ENCODE data around the gene CASTOR1.
"Not testable (repeated sequence)": the region's sequence is repeated elsewhere in the genome, so short reads cannot be mapped to it uniquely, and the experiment has no call there.

Gene CASTOR1

DNA sequence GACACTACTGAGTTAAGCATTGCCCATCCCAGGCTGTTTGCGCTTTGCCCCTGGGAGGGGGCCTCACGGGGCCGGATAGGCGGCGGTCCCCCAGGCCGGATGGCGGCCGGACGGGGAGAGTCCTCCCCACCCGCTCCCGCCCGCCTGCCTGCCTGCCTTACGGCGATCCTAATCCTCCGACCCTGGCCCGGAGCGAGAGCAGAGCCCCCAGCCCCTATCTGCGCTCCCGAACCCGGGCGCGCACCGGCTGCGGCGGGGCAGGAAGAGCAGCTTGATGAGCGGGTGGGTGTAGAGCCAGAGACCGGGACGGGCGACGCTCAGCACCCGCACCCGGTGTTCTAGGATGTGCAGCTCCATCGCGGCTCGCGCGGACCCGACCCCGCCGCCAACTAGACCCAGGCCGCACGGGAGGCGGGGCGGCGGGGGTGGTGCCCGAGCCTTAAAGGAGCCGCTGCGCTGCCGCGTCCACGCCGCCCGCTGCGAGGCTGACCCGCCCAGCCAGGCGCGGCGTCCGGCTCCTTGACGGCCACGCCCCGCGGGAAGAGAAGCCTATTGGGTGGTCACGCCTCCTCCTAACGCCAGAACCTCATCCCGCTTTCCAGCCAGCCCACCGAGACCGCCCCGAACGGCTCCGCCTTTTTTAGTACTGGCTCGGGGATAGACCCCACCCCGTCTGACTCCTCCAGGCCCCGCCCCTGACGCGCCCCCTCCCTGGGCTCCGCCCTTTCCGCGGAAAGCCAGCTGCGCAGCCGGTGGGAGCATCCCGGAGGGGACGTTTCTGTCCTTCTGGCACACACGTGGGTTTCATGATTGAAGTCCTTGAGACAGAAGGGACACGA is at the start of gene CASTOR1:
Gene CASTOR1, minus strand, starts transcription at position 365 of the 839 bp plus-strand sequence. Its CDS starts 8 bp downstream, at position 357.
- peak; percentile 98 for DNase-seq (ENCODE audit: low spot score)

DNA sequence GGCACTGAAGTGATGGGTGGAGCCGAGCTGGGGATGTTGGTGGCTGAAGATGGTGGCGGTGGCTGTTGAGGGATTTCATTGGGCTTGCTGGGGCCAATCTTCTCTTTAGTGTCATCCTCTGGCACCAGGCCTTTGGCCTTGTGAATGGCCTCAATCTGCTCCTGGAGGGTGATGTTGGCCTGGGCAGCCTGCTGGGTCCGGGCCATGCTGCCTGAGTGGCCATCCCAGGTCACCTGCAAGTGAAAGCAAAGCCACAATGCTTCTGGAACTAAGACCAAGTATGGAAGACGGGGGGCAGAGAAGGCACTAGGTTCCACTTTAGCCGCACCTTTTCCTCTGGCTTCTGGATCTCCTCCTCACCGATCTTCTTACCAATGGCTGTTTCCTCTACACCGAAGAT is 49.5 kb upstream of the CASTOR1 start:
- no peak for DNase-seq (ENCODE audit: low spot score)

DNA sequence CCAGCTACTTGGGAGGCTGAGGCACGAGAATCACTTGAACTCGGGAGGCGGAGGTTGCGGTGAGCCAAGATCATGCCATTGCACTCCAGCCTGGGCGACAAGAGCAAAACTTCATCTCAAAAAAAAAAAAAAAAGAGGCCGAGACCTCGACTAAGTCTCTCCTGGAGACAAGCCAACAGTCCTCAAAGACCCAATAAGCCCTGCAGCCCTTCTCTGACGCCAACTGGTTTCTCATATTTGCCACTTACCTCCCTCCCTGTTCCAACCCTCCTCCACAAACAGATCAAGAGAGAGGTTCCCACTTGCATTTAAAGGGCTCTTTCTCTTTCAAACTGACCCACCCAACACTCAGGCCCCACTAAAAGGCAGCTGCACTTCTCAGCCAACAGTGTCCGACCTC is 49.0 kb upstream of the CASTOR1 start:
- DNase-seq (ENCODE audit: low spot score): not testable (repeated sequence)

DNA sequence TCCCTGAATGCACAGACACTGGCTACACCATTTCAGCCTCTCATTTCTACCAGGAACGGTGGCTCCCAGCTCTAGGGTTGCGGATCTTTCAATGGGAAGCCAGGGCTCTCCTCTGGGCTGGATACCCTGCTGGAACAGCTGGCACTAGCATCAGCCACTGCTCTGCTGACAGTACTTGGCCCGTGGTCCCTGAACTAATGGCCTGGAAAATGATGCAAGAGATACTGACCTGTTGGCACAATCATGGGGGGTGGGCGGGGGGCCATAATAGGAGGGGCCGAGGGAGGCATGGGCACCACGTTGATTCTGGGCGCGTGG is 48.1 kb upstream of the CASTOR1 start:
- no peak for DNase-seq (ENCODE audit: low spot score)

DNA sequence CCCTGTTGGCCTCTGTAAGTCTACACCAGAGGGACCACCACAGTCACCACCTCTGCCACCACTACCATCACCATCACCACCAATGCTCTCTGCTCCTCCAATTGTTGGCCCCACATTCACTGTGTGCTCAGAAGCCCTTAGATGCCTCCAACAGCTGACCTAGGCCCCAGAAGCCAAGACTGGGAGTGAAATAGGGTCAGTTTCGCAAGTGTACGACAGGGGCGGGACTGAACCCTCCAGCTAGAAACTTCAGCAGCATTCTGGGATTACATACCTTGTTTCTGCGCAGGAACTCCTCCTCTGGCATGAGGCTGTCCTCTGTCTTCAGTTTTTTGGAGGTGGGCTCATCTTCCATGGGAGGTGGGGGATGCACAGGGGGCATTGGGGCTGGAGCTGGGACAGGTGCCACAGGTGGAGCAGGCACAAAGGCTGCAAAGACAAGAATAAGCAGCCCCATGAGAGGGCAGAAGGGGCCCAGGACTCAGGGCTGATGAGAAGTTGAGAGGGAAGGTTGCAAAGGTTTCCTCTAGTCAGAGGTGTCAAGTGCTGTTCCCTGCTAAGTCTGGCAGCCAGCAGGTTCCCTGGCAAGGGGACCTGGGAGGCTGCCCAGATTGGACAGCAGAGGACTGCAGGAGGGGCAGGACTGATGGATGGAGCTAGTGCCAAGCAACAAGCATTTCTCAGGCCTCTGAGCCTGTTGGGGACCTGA is 47.6 kb upstream of the CASTOR1 start:
- DNase-seq (ENCODE audit: low spot score): no peak

DNA sequence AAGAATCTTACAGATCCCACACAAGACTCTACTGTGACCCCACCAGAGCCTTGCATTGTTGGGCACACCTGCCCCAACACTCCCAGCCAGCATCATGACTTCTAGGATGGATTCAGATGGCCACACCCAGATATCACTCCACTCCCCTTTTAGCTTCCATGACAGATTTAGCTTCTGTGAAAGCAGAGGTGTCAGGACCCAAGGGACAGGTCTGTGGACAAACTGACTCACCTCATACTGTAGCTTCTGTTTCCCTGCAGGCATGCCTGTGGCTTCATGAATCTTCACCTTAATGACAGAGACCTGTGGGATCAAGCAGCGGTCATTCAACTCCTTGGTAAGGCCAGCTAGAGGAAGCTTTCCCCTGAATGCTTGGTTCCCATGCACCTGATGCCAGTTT is 45.9 kb upstream of the CASTOR1 start:
- no peak for DNase-seq (ENCODE audit: low spot score)

DNA sequence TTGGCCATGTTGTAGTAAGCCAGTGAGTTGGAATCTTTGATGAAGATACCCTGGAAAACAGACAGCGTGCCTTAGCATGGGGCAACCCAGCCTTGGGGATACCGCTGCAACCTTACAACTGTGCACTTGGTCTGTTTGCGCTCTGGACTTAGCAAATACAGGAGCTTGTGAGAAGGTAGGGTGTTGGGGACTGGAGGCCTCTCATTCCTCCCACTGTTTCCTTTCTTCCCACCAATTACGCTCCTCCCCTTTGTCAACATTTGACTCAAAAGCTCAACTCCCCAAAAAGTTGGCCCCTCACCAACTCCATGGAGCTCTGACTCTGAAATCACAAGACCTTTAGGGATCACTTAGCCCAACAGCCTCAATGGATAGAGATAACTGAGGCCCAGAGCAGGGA is 45.3 kb upstream of the CASTOR1 start:
- DNase-seq (ENCODE audit: low spot score): no peak

DNA sequence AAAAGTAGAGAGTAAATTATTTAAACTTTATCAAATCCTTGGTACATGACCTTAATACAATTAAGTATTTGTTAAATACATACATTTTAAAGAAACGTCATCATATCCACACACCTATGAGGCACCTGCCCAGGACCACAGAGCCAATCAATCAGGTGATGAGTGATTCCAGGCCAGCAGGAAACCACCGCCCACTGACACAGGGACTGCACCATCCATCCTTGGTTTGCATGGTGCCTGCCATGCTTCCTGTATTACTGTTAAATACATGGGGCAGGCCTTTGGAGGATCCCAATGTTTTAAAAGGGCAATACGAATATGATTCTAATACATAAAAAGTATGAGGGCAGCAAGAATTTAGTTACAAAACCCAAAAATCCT is 44.4 kb upstream of the CASTOR1 start:
- DNase-seq (ENCODE audit: low spot score): no peak

DNA sequence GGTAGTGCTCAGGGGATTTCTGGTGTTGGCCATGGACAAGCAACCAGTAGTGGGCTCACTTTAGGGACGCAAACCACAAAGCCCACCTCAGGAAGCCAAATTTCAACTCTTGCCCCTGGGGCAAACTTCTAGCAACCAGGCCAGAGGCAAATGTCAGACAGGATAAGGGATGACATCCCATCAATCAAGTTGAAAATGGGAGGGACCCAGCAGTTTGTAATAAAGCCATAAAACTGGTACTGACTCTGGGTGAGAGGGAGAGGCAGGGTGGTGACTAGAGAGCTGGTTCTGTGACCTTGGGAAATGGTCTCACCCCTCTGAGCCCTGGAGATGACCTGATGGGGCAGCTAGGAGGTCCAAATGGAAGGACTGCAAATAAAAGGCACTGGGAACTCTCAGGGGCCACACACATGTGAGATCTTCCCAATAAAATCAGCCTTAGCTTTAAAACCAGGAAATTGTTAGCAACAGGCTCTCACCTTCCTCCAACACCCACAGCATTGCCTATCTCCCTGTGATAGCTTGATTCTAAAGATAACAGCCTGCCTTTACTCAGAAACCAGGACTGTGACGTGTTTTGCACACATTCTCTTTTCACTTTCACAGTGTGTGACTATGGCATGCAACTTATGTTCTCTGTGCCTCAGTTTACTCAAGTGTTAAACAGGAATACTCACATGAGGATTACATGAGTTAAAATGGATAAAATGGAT is 43.8 kb upstream of the CASTOR1 start:
- DNase-seq (ENCODE audit: low spot score): no peak

DNA sequence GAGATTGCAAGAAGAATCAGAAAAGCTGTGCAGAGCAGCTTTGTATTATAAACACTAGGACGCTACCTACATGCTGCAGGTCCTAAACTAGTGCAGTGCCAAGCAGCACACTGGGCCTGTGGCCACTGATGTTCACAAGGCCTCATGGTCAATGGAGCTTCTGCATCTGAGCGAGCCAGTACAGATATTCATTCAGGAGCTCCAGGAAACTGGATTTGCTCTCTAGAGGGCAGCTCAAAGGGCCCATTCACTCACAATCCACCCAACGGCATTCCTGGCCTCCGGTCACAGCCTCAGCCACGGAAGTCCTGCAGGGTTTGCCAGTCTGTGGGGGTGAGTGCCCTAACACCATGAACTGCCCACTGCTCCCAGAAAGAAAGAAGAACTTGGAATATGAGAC is 43.2 kb upstream of the CASTOR1 start:
- DNase-seq (ENCODE audit: low spot score): no peak

DNA sequence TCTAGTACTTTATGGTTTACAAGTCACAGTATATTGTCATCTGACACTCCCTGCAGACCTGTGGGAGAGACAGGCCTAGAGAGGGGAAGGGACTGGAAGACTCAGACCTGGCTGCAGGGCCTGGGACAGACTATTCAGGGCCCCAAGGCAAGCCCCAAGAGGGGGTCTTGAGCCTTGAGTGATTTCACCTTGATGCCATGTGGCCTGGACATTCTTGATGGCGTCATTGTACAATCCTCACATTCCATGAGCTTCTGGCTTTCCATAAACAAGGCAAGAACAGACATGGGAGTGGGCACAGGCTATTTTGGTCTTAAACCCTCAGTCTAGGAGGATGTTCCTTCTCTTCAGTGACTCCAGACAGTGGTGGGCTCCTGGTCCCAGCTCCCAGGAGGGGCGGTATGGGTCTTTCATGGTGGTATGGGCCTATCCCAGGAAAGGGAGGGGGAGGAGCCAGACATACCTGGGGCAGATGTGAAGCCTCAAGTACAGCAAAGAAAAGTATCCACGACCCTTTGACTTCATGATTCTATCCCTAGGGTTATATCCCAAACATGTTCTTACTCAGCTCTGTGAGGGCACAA is 39.3 kb upstream of the CASTOR1 start:
- DNase-seq (ENCODE audit: low spot score): no peak

DNA sequence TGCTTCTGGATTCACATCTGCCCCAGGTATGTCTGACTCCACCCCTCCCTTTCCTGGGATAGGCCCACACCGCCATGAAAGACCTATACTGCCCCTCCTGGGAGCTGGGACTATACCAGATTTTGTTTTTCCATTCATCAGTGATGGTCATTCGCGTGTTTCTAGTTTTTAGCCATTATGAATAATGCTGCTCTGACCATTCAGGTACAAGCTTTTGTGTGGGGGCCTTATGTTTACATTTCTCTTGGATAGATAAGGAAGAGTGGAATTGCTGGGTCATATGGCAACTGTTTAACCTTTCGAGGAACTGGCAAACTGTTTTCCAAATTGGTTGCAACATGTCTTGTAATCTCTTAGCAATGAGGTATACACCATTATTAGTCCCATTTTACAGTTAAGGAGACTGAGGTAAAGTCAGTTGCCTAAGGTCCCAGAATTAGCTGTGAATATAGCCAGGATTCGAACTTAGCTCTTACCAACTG is 38.6 kb upstream of the CASTOR1 start:
- DNase-seq (ENCODE audit: low spot score): no peak

DNA sequence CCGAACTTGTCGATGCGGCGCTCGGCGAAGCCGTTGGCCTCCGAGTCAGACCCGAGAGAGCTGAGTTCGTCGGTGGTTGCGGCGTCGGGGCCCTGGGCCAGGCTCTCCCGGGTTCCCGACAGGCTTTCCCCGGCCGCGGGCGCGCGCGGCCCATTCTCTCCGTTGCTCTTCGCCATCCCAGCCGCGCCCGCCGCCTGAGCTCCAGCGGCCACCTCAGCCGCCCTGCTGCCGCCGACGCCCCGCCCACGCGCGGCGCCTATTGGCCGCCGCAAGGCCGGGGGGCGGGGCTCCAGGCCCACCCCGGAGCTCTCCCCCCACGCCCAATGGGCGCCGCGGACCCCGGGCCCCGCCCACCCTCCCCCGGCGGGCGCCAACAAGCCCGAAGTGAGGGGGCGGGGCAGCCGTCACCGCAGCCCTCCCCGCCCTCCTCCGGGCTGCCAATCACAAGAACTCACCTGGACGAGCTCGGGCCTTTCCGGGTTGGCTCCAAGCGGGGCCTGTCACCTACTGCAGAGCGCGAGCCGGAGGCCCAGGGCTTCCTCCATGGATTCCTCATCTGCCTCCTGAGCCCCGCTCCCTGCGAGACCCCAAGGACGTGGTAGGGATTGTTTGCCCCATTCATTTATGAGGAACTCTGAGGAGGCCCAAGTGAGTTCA is 37.5 kb upstream of the CASTOR1 start, which contains the start of gene TBC1D10A:
Gene TBC1D10A, minus strand, starts transcription at position 236 of the 657 bp plus-strand sequence. Its CDS starts 60 bp downstream, at position 176.
- peak; percentile 100 for DNase-seq (ENCODE audit: low spot score)

DNA sequence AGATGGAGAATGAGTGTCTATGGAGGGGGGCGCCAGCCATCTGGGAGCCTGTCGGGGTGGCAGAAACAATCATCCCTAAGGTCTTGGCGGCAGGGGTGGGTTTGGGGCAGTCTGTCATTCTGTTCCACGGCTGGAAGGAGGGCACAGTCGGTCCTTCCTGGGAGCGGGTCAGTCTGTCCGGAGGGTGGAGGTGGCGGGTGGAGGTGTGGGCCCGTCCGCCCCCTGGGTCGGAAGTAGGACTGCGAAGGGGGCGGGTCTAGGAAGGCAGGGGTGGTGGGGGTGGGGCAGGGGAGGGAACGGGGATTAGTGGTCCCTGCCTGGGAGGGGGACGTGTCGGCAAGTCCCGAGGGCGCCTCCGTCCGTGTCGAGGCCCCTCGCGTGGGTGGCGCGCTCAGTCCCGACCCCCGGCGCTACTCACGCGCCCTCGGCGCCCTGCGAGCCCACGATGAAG is 37.0 kb upstream of the CASTOR1 start:
- DNase-seq (ENCODE audit: low spot score): peak; percentile 64

DNA sequence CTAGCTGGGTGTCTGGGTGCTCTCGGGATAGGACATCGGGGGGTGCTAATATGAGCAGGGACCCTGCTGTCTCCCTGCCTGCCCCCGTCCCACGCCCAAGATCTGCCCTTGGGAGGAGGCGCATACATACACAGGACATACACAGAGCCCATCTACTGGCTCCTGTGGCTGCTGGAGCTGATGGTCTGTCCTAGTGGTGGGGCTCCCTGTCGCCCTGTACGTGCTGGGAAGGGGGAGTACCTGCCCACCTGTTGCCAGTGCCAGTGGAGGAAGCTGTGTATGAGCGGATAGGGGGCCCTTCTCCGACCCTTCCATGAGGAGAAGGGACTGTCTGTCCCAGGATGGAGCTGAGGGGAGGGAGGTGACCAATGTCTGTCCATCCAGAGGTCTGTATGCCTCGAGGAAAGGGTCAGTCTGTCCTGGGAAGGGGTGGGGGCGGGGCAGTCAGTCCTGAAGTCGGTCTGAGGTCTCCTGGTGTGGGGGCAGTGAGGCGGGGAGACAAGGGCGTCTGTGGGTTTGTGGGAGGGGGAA is 36.5 kb upstream of the CASTOR1 start:
- no peak for DNase-seq (ENCODE audit: low spot score)

DNA sequence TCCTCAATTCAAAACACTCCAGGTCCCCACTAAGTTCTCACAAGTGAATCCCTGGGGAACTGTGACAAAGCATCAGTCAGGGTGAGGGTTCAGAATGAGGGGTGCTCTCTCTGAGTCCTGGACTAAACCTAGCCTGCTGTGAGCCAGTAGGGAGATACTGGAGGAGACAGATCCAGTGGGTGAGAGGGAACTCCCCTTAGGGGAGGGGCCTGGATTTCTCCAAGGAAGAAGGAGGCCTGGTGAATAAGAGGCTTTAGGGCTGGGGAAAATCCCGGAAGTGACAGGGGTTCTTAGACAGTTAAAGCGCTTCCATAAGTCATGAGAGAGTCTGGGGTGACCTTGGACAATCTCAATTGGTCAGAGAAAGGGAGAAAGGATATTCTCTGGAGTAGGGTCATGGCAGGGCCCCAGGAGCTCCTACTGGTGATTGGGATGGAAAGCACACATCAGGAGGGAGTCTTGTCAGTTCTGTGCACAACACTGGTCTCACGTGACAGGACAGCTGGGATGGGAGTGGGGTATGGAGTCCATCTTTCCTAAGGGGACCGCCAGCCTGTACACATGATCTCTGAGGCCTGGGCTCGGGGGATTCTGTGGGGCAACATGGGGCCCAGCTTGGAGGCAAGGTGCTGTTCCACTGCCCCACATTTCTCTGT is 35.9 kb upstream of the CASTOR1 start:
- peak; percentile 75 for DNase-seq (ENCODE audit: low spot score)

DNA sequence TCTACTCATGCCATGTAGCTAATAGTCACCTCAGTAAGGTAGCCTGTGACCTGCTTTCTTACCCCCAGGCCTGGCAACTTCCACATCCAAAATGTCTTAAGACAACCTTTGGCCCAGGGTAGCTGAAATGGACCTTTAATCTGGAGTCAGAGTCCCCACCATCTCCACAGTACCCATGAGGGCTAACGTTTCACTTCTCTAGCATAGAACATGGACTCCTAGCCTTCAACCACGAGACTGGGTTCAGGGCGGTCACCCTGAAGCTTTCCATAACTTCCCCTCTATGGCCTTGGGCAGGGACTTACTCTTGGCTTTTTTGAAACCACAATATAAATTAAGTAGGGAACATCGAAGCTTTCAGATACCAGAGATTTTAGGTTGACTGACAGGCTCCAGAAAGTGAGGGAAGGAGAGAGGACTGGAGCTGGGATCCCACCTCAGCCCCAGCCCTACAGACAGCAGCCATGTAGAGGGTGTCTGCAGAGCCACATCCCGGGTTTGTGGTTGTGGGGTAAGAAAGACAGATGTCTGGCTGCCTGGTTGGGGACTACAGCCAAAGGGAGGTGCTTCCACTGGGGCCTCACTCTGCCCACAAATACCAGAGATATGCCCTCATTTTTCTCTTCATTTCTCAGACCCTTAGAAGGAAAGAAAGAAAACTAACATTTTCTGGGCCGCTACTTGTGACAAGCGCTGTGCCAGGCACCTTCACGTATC is 34.9 kb upstream of the CASTOR1 start:
- DNase-seq (ENCODE audit: low spot score): no peak

DNA sequence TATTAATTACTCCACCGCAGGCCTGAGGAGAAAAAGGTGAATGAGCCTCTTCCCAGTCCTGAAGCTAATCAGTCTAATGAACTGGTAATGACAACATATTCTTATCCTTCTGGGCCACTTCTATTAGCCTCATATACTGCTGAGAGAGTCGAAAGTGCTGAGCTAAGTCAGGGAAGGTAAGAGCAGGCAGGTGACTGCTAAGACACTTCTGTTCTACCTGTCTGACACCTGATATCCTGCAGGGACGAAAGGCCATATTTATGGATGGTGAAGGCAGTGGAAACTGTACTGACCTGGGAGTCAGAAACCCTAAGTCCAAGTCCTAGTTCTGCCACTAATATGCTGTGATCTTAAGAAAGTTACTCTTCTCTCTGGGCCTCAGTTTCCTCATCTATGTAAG is 33.9 kb upstream of the CASTOR1 start:
- no peak for DNase-seq (ENCODE audit: low spot score)

DNA sequence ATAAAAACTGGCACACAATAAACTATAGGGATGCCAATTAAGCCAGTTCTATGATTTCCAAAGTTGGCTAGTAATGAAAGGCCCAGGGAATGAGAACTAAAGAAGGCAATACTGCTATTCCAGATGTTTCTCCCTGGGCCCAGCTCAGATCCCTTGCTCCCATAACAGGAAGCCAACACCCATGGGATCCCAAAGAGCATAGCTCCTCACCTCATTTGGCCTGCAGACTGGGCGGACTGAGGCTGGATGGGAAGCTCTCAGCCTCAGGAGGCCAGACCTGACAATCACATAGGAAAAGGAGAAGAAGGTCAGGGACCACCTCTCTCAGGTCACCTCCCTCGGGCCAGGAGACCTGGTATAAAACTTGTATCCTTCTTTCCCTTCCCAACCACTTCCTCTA is 32.2 kb upstream of the CASTOR1 start:
- DNase-seq (ENCODE audit: low spot score): no peak

DNA sequence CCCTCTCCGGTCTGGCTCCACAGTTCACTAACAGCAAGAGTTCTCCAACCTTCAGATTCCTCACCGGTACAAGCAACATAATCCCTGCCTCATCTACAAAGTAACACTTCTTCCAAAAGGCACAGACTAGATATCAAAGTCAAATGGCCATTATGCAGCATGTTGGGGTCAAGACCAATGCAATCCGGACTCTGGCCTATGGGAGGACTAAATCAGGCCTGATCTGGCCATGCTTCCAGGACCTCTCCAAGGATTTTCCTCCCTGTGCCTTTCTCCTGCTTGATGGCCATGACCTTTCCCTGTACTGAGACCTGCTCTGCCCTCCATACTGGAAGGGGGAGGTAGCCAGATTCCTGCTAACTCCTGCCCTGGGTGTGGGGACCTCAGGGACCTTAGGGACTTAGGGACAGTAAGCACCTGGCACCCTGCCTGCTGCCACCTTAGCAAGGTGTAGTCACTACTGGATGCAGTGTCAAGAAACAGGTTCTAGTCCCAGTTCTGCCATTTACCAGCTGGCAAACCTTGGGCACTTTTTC is 30.8 kb upstream of the CASTOR1 start:
- DNase-seq (ENCODE audit: low spot score): no peak

Data from D341Med (cell line).